G401.6 (cell line): Measurements from ENCODE around the gene OR7D2.
A peak's percentile ranks its signal among the peaks of the same experiment; 100 is the strongest.

ENCODE experiments used
- FAIRE-seq: peaks from 2 replicates; lab custom pipeline; 2012; peaks lifted over from hg19 to GRCh38; lab: Jason Lieb, UNC

OR7D2 gene

DNA sequence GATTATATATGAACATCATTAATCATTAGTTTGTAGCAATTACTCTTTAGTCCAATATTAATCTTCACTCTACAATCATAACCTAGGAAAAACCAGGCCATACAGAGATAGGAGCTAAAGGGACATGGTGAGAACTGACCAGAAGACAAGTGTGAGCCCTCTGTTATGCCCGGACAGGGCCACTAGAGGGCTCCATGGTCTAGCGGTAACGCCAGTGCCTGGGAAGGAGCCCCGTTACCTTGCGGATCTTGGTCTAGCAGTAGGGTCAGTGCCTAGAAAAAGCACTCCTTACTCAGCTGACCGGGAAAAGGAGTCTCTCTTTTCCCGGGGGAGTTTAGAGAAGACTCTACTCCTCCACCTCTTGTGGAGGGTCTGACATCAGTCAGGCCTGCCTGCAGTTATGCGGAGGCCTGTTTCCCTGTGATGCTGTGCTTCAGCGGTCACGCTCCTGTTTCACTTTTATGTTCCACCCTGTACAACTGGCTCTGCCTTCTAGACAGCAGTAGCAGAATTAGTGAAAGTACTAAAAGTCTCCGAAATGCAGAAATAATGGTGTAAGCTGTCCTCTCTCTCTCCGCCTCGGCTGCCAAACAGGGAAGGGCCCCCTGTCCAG is 26.8 kb downstream of the OR7D2 start:
- peak; percentile 23 for FAIRE-seq

DNA sequence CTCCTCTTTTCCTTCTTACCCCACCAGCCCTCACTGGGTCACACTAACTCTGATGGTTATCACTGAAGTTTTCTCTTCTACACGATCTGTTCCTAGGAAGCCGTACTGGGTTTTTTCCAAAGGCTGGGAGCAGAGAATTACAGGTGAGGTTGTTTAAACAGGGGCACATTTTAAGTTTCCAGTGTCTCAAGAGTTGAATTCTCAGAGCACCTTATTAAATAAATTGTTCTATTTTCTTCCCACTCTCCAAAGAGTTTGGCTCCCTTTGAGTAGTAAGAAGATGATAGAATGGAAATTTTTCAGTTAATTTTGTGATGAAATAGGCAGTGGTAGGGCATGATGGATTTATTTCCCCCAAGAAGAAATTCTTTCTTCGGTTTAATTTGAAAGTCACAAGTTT is 40.7 kb downstream of the OR7D2 start, which contains the start of gene OR7D4:
Gene OR7D4 (minus strand): TSS at position 101 of the 400 bp plus-strand sequence. CDS start 4,752 bp downstream, outside the sequence.
- no peak for FAIRE-seq
